Endodermal cell (in vitro differentiated cells): ENCODE measurements around the gene SLC24A4. TPM values are rescaled to one million over a fixed set of nuclear protein-coding genes. Genes with fewer than 3 reads are reported as not detected.
A peak's percentile ranks its signal among the peaks of the same experiment; 100 is the strongest.

Experiments used
- DNase-seq: peaks from one replicate; pipeline ENCODE4 v3.0.0-alpha.2; 2017
- H3K27ac ChIP-seq: 2 replicates; pipeline ENCODE4 v1.5.1; 2013; ENCODE audit warnings: mild to moderate bottlenecking, low read depth, low read length, moderate library complexity
- H3K27me3 ChIP-seq: 2 replicates; pipeline ENCODE4 v1.6.1; 2013; ENCODE audit warnings: mild to moderate bottlenecking, low read length, moderate library complexity; ENCODE audit not compliant: insufficient read depth, control insufficient read depth, poor library complexity, severe bottlenecking
- H3K36me3 ChIP-seq: 2 replicates; pipeline ENCODE4 v1.7.0; 2013; ENCODE audit warnings: mild to moderate bottlenecking, low read length, moderate library complexity; ENCODE audit not compliant: control insufficient read depth, insufficient read depth
- H3K4me1 ChIP-seq: one replicate; pipeline ENCODE4 v1.7.0; 2013; ENCODE audit warnings: low read length; ENCODE audit not compliant: control insufficient read depth, insufficient read depth
- H3K4me3 ChIP-seq: 2 replicates; pipeline ENCODE4 v1.5.1; 2013; ENCODE audit warnings: mild to moderate bottlenecking, low read length, moderate library complexity
- H3K9ac ChIP-seq: 2 replicates; pipeline ENCODE4 v1.6.1; 2013; ENCODE audit warnings: mild to moderate bottlenecking, low read length, moderate library complexity; ENCODE audit not compliant: poor library complexity, severe bottlenecking; ENCODE audit errors: extremely low read depth
- H3K9me3 ChIP-seq: 2 replicates; pipeline ENCODE4 v1.6.1; 2013; ENCODE audit warnings: mild to moderate bottlenecking, low read length, moderate library complexity; ENCODE audit not compliant: control insufficient read depth
- H3K27ac Mint-ChIP-seq: 2 replicates; pipeline ENCODE4 v1.8.0; 2020; ENCODE audit warnings: mixed read lengths
- H3K27me3 Mint-ChIP-seq: 2 replicates; pipeline ENCODE4 v1.8.0; 2021; ENCODE audit warnings: mild to moderate bottlenecking, mixed read lengths; ENCODE audit not compliant: insufficient read depth
- H3K36me3 Mint-ChIP-seq: 2 replicates; pipeline ENCODE4 v1.8.0; 2020; ENCODE audit warnings: low read depth, mixed read lengths
- H3K4me1 Mint-ChIP-seq: 2 replicates; pipeline ENCODE4 v1.8.0; 2020; ENCODE audit warnings: mixed read lengths
- H3K4me3 Mint-ChIP-seq: 2 replicates; pipeline ENCODE4 v1.8.0; 2020; ENCODE audit warnings: mild to moderate bottlenecking, moderate library complexity, mixed read lengths
- H3K9me3 Mint-ChIP-seq: 2 replicates; pipeline ENCODE4 v1.8.0; 2020; ENCODE audit warnings: mild to moderate bottlenecking, mixed read lengths
- WGBS, 2 experiments: methylation state at CpG; one replicate each; pipeline versions ENCODE4 v1.1.5 to v1.1.7; 2013; ENCODE audit warnings: missing lambda C conversion rate in 2 of 2, mixed read lengths in 1 of 2; ENCODE audit not compliant: insufficient coverage in 1 of 2, insufficient read length in 1 of 2; 5-methylcytosine and 5-hydroxymethylcytosine counted together
- total RNA-seq, 2 donors: library from RNA; stranded (reverse); fragmentation: NEBNext Ultra II Directional in 1 of 2; extraction: Animal tissue kit (Norgen Biotek cat#: 25700) in 1 of 2; gene quantifications; 2 replicates in 1 of 2; 3 replicates in 1 of 2; pipeline ENCODE4 v1.2.1, GENCODE V29; 2021
- TF ChIP-seq, protein P1 (sequence below): fragments of 200-600 bp; sonication (generic); conservative IDR thresholded peaks from 2 replicates; pipeline ENCODE4 v1.5.0; 2021; ENCODE audit warnings: antibody characterized with exemption, mild to moderate bottlenecking

SLC24A4 gene
- total RNA-seq, 2 donors from 2014 or later = 0.09 to 0.29 TPM

DNA sequence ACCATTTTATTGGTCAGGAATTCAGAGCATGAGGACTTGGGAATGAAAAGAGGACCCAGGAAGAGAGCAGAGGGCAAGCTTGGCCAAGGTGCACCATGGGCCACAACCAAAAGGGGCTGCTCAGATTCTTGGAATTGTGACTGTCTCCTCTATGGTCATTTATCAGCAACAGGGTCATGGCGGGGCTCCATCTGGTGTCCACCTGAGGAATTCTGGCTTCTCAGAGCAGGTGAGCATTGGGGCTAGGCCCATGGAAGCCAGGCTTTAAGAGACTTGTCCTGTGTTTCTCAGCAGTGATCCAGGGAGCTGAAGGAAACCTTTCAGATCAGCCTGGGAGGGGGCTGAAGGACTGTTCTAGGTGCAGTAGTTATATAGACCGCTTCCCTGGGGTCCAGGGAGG is 188.0 kb downstream of the SLC24A4 start:
- WGBS, 2 experiments = 66% methylated on average over 2 of the region's 2 CpGs; no CpG with 5 or more reads in 1 of the 2 experiments
- peaks cover 2% of the 10 kb centered on the region for H3K4me1 Mint-ChIP-seq
- peak; percentile 86 for DNase-seq
- H3K27ac ChIP-seq = no peak overlapping the region
- TF ChIP-seq, protein P1, sequence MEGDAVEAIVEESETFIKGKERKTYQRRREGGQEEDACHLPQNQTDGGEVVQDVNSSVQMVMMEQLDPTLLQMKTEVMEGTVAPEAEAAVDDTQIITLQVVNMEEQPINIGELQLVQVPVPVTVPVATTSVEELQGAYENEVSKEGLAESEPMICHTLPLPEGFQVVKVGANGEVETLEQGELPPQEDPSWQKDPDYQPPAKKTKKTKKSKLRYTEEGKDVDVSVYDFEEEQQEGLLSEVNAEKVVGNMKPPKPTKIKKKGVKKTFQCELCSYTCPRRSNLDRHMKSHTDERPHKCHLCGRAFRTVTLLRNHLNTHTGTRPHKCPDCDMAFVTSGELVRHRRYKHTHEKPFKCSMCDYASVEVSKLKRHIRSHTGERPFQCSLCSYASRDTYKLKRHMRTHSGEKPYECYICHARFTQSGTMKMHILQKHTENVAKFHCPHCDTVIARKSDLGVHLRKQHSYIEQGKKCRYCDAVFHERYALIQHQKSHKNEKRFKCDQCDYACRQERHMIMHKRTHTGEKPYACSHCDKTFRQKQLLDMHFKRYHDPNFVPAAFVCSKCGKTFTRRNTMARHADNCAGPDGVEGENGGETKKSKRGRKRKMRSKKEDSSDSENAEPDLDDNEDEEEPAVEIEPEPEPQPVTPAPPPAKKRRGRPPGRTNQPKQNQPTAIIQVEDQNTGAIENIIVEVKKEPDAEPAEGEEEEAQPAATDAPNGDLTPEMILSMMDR = peak; percentile 76
- H3K4me3 ChIP-seq = no peak overlapping the region
- peak overlapping the region; percentile 77 for H3K27ac Mint-ChIP-seq
- H3K36me3 Mint-ChIP-seq = no peaks in the 10 kb centered on the region
- H3K9ac ChIP-seq = no peak overlapping the region
- H3K4me3 Mint-ChIP-seq = no peak overlapping the region
- peaks cover 35% of the 10 kb centered on the region for H3K27me3 Mint-ChIP-seq
- no peaks in the 10 kb centered on the region for H3K9me3 ChIP-seq
- no peaks in the 10 kb centered on the region for H3K9me3 Mint-ChIP-seq
- H3K27me3 ChIP-seq = peaks cover 34% of the 10 kb centered on the region
- no peaks in the 10 kb centered on the region for H3K36me3 ChIP-seq
- H3K4me1 ChIP-seq = no peaks in the 10 kb centered on the region

DNA sequence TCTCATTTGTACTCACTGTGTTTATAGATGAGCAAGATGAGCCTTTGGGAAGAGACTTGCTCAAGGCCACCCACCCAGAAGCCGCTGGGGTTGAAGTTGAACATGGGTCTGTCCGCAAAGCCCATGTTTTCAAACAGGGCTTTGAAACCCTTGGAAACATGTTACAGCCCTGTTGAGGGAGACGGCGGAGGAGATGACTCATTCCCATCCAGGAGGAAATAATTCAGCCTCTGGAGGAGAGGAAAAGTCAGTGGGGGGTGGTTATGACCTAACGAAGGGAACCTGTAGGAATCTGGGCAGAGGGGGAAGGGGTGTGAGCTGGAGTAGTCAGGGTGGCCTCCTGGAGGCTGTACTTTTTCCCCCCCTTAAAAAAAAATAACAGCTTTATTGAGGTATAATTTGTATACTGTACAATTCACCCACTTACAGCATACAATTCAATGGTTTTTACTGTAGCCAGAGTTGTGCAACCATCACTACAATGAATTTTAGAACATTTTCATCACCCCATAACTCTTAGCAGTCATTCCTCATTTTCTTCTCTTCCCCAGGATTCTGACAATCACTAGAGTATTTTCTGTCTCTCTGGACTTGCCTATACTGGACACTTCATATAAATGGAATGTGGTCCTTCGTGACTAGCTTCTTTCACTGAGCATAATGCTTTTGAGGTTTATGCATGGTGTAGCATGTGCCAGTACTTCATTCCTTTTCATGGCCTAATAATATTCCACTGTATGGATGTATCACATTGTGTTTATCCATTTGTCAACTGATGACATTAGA is 188.7 kb downstream of the SLC24A4 start:
- TF ChIP-seq, protein P1 = no peak
- H3K9ac ChIP-seq = no peak overlapping the region
- H3K9me3 ChIP-seq = no peaks in the 10 kb centered on the region
- peaks cover 39% of the 10 kb centered on the region for H3K27me3 ChIP-seq
- peaks cover 41% of the 10 kb centered on the region for H3K27me3 Mint-ChIP-seq
- DNase-seq = peak; percentile 57
- H3K27ac ChIP-seq = no peak overlapping the region
- H3K9me3 Mint-ChIP-seq = no peaks in the 10 kb centered on the region
- H3K4me1 Mint-ChIP-seq = peaks cover 2% of the 10 kb centered on the region
- WGBS, 2 experiments = 72 to 89% methylated on average over 4 to 5 of the region's 6 CpGs
- H3K36me3 ChIP-seq = no peaks in the 10 kb centered on the region
- H3K4me3 Mint-ChIP-seq = no peak overlapping the region
- peak overlapping the region; percentile 77 for H3K27ac Mint-ChIP-seq
- no peaks in the 10 kb centered on the region for H3K36me3 Mint-ChIP-seq
- H3K4me3 ChIP-seq = no peak overlapping the region
- no peaks in the 10 kb centered on the region for H3K4me1 ChIP-seq

DNA sequence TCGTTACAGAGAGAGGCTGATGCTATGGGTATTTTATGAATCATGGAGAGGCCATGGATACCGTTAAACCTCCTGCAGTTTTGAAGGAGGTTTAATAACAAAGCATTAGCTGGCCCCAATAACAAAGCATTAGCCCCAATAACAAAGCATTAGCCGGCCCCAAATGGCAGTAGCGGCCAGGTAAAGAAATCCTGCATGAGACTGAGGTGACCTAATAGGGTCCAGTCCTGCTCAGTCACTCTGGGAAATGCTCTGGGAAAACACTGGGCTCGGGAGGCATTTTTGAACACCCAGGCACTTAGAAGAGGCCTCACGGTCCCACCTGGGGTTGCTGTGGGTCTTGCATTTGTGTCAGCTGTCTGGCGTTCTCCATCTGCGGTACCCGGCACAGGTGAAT is 189.8 kb downstream of the SLC24A4 start:
- Mint-ChIP-seq H3K9me3 (no peaks in the 10 kb centered on the region), H3K4me1 (peaks cover 2% of the 10 kb centered on the region), H3K27me3 (peaks cover 50% of the 10 kb centered on the region), H3K4me3 (peak overlapping the region; percentile 61), H3K36me3 (no peaks in the 10 kb centered on the region), H3K27ac (no peak overlapping the region)
- no peak overlapping the region for H3K9ac ChIP-seq
- no peaks in the 10 kb centered on the region for H3K36me3 ChIP-seq
- WGBS, 2 experiments = 86 to 93% methylated on average over 5 to 9 of the region's 9 CpGs
- no peaks in the 10 kb centered on the region for H3K4me1 ChIP-seq
- H3K9me3 ChIP-seq = no peaks in the 10 kb centered on the region
- peaks cover 39% of the 10 kb centered on the region for H3K27me3 ChIP-seq
- H3K27ac ChIP-seq = no peak overlapping the region
- peak overlapping the region; percentile 75 for H3K4me3 ChIP-seq
- TF ChIP-seq, protein P1 = no peak
- DNase-seq = no peak
